Adipose tissue (tissue), 3 donors: Measurements from ENCODE around the gene EFCC1. TPM values are rescaled to one million over a fixed set of nuclear protein-coding genes. Genes with fewer than 3 reads are reported as not detected.

Experiments
- H3K27ac ChIP-seq: one replicate; pipeline ENCODE4 v1.5.1; 2013; ENCODE audit warnings: low read depth, low read length
- WGBS, 3 donors: extraction: QIAGEN DNeasy Blood & Tissue Kit; methylation state at CpG; one replicate each; pipeline ENCODE4 v1.1.7; 2013; 5-methylcytosine and 5-hydroxymethylcytosine counted together
- polyA plus RNA-seq, 3 donors: library from polyadenylated mRNA; stranded (reverse); fragments of 200-250 nt; gene quantifications; one replicate each; pipeline ENCODE4 v1.2.3, GENCODE V29; 2013
- donor health status: healthy with polysubstance abuse.
- donor health status: Bipolar disorder and iron deficiency.
- donor health status: healthy.

The EFCC1 gene
- polyA plus RNA-seq, 3 donors = 0.92 to 4.5 (median 1.3) TPM

GRCh38 chr3:128993461-128994172 lies 7.5 kb upstream of the EFCC1 start, which contains the start of gene CFAP92:
Gene CFAP92 (minus strand): TSS chr3:128994076. CDS start chr3:128993304, 772 bp downstream.
- no peak within 1 kb of the TSS for H3K27ac ChIP-seq
- WGBS, 3 donors = 12 to 21% (median 20%) methylated on average over 41 to 57 of the region's 57 CpGs

- H3K27ac ChIP-seq = no peak overlapping the region
- WGBS, 3 donors = 1 to 5% (median 3%) methylated on average over 12 to 13 of the region's 13 CpGs
These were observed 7.0 kb upstream of the EFCC1 start for GRCh38 chr3:128994173-128994512.

- H3K27ac ChIP-seq = no peak overlapping the region
- WGBS, 3 donors = 79 to 83% (median 81%) methylated on average over 19 of the region's 19 CpGs
These were observed 6.2 kb upstream of the EFCC1 start for GRCh38 chr3:128994581-128995546.

- WGBS, 3 donors = 93 to 96% (median 95%) methylated on average over 1 of the region's 1 CpG
- no peak overlapping the region for H3K27ac ChIP-seq
These were observed 5.4 kb upstream of the EFCC1 start for GRCh38 chr3:128995737-128996136.

GRCh38 chr3:128996200-128996599 lies 4.9 kb upstream of the EFCC1 start:
- no peak overlapping the region for H3K27ac ChIP-seq
- WGBS, 3 donors = 64 to 85% (median 77%) methylated on average over 1 of the region's 1 CpG

- WGBS, 3 donors = 68 to 85% (median 74%) methylated on average over 5 of the region's 5 CpGs
These were observed 4.4 kb upstream of the EFCC1 start for GRCh38 chr3:128996726-128997125.

GRCh38 chr3:128997486-128998133 lies 3.5 kb upstream of the EFCC1 start:
- WGBS, 3 donors = 57 to 74% (median 61%) methylated on average over 4 of the region's 4 CpGs
- H3K27ac ChIP-seq = no peak overlapping the region

More at GRCh38 chr3:128996726-128997125, 4.4 kb upstream of the EFCC1 start:
- no peak overlapping the region for H3K27ac ChIP-seq

- WGBS, 3 donors = 56 to 86% (median 58%) methylated on average over 3 of the region's 3 CpGs
- H3K27ac ChIP-seq = no peak overlapping the region
These were observed 2.5 kb upstream of the EFCC1 start for GRCh38 chr3:128998561-128998960.

- 63 to 81% (median 77%) methylated on average over 5 of the region's 5 CpGs for WGBS, 3 donors
- no peak overlapping the region for H3K27ac ChIP-seq
These were observed 2.0 kb upstream of the EFCC1 start for GRCh38 chr3:128999102-128999501.

GRCh38 chr3:129000742-129001100 lies 383 bp upstream of the EFCC1 start:
- 18 to 30% (median 18%) methylated on average over 15 of the region's 15 CpGs for WGBS, 3 donors
- H3K27ac ChIP-seq = no peak overlapping the region

- 1 to 2% (median 2%) methylated on average over 30 to 81 of the region's 81 CpGs for WGBS, 3 donors
- H3K27ac ChIP-seq = no peak overlapping the region
These were observed 885 bp downstream of the EFCC1 start for GRCh38 chr3:129001806-129002572.

- 49 to 58% (median 57%) methylated on average over 28 of the region's 28 CpGs for WGBS, 3 donors
- no peak overlapping the region for H3K27ac ChIP-seq
These were observed 1.8 kb downstream of the EFCC1 start for GRCh38 chr3:129002573-129003569.

- WGBS, 3 donors = 7 to 37% (median 24%) methylated on average over 39 to 55 of the region's 55 CpGs
- no peak overlapping the region for H3K27ac ChIP-seq
These were observed 2.5 kb downstream of the EFCC1 start for GRCh38 chr3:129003578-129004112.

- 71 to 79% (median 78%) methylated on average over 6 of the region's 6 CpGs for WGBS, 3 donors
- H3K27ac ChIP-seq = no peak overlapping the region
These were observed 3.7 kb downstream of the EFCC1 start for GRCh38 chr3:129004639-129005295.

- 92 to 96% (median 95%) methylated on average over 4 of the region's 4 CpGs for WGBS, 3 donors
- no peak overlapping the region for H3K27ac ChIP-seq
These were observed 4.6 kb downstream of the EFCC1 start for GRCh38 chr3:129005526-129006303.

GRCh38 chr3:129006864-129007263 lies 5.8 kb downstream of the EFCC1 start:
- no peak overlapping the region for H3K27ac ChIP-seq
- 84 to 97% (median 85%) methylated on average over 3 of the region's 3 CpGs for WGBS, 3 donors
